DOHH2 (cell line): ENCODE results near the gene SSH2.

ENCODE experiments used
- H3F3A ChIP-seq: fragments of 200-600 bp; sonication (generic), shearing (Covaris generic); 2 replicates; pipeline ENCODE4 v1.6.0; 2016; ENCODE audit warnings: antibody characterized with exemption, mild to moderate bottlenecking; ENCODE audit not compliant: control insufficient read depth, insufficient read depth
- H3K27ac ChIP-seq: fragments of 200-600 bp; sonication (generic); 2 replicates; pipeline ENCODE4 v1.5.1; 2014; ENCODE audit warnings: low read depth, mild to moderate bottlenecking, low read length, moderate library complexity
- H3K27me3 ChIP-seq: fragments of 200-600 bp; sonication (generic); 2 replicates; pipeline ENCODE4 v1.6.1; 2014; ENCODE audit warnings: mild to moderate bottlenecking, low read length, mixed read lengths; ENCODE audit not compliant: control insufficient read depth
- H3K36me3 ChIP-seq: fragments of 200-600 bp; sonication (generic); 2 replicates; pipeline ENCODE4 v1.6.1; 2014; ENCODE audit warnings: mild to moderate bottlenecking, low read length, moderate library complexity, mixed read lengths; ENCODE audit not compliant: control insufficient read depth
- H3K4me1 ChIP-seq: fragments of 200-600 bp; sonication (generic); 2 replicates; pipeline ENCODE4 v1.6.1; 2014; ENCODE audit warnings: mild to moderate bottlenecking, low read length, mixed read lengths; ENCODE audit not compliant: control insufficient read depth
- H3K4me2 ChIP-seq: fragments of 200-600 bp; sonication (generic); 2 replicates; pipeline ENCODE4 v1.6.0; 2014; ENCODE audit warnings: mild to moderate bottlenecking, low read length, moderate library complexity
- H3K4me3 ChIP-seq: fragments of 200-600 bp; sonication (generic); 2 replicates; pipeline ENCODE4 v1.5.1; 2014; ENCODE audit warnings: mild to moderate bottlenecking, low read length, mixed read lengths
- H3K79me2 ChIP-seq: fragments of 200-600 bp; sonication (generic); 2 replicates; pipeline ENCODE4 v1.6.1; 2014; ENCODE audit warnings: mild to moderate bottlenecking, low read length, mixed read lengths; ENCODE audit not compliant: control insufficient read depth
- H3K9me2 ChIP-seq: fragments of 200-600 bp; sonication (generic); replicated peaks from 2 replicates; pipeline ENCODE4 v1.6.1; 2014; ENCODE audit warnings: mild to moderate bottlenecking, low read length, mixed read lengths; ENCODE audit not compliant: control insufficient read depth
- H3K9me3 ChIP-seq: fragments of 200-600 bp; sonication (generic); 2 replicates; pipeline ENCODE4 v1.6.1; 2014; ENCODE audit warnings: antibody characterized with exemption, low read length, mixed read lengths; ENCODE audit not compliant: control insufficient read depth, insufficient read depth
- H4K20me1 ChIP-seq: fragments of 200-600 bp; sonication (generic); 2 replicates; pipeline ENCODE4 v1.6.0; 2014; ENCODE audit warnings: low read depth, mild to moderate bottlenecking, antibody characterized with exemption, low read length, moderate library complexity; ENCODE audit not compliant: control insufficient read depth, insufficient read depth
- EZH2phosphoT487 ChIP-seq: fragments of 200-600 bp; sonication (generic); IDR thresholded peaks from 2 replicates; pipeline ENCODE4 v1.6.1; 2017; ENCODE audit warnings: borderline replicate concordance, mild to moderate bottlenecking, antibody characterized with exemption, low read length, moderate library complexity, mixed read lengths
- TF ChIP-seq, protein P1 (sequence below): fragments of 200-600 bp; sonication (generic); IDR thresholded peaks from one replicate; pipeline ENCODE4 v1.5.1; 2014; ENCODE audit warnings: antibody characterized with exemption, mild to moderate bottlenecking, low read depth, low read length; ENCODE audit not compliant: poor library complexity, severe bottlenecking

SSH2 gene

DNA sequence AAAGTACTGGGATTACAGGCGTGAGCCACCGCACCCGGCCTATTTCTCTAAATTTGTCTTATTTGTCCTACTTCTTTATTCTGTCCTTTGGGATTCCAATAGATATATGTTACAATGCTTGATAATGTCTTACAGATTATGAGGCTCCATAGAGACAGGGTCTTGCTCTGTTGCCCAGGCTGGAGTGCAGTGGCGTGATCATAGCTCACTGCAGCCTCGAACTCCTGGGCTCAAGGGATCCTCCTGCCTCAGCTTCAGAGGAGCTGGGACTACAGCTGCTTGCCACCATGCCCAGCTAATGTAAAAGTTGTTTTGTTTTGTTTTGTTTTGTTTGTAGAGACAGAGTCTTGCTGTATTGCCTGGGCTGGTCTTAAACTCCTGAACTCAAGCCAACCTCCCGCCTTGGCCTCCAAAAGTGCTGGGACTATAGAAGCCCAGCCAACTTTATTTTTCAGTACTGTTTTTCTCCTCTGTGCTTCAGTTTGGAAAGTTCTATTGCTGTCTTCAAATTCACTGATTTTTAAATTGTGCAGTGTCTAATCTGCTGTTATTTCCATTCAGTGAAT, 326.8 kb downstream of the SSH2 start:
- no peaks in the 10 kb centered on the region for H3K27me3 ChIP-seq
- no peak overlapping the region for H3K4me3 ChIP-seq
- peaks cover 21% of the 10 kb centered on the region for H3K4me1 ChIP-seq
- H3K4me2 ChIP-seq, result no peak overlapping the region; the same call in 1 of the 2 replicates
- H3K9me2 ChIP-seq, result no peaks in the 10 kb centered on the region
- TF ChIP-seq EZH2phosphoT487, result no peak
- TF ChIP-seq, protein P1, sequence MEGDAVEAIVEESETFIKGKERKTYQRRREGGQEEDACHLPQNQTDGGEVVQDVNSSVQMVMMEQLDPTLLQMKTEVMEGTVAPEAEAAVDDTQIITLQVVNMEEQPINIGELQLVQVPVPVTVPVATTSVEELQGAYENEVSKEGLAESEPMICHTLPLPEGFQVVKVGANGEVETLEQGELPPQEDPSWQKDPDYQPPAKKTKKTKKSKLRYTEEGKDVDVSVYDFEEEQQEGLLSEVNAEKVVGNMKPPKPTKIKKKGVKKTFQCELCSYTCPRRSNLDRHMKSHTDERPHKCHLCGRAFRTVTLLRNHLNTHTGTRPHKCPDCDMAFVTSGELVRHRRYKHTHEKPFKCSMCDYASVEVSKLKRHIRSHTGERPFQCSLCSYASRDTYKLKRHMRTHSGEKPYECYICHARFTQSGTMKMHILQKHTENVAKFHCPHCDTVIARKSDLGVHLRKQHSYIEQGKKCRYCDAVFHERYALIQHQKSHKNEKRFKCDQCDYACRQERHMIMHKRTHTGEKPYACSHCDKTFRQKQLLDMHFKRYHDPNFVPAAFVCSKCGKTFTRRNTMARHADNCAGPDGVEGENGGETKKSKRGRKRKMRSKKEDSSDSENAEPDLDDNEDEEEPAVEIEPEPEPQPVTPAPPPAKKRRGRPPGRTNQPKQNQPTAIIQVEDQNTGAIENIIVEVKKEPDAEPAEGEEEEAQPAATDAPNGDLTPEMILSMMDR, result no peak
- H3F3A ChIP-seq, result no peaks in the 10 kb centered on the region
- H4K20me1 ChIP-seq, result no peaks in the 10 kb centered on the region
- H3K27ac ChIP-seq, result no peak overlapping the region
- peaks cover 31% of the 10 kb centered on the region for H3K79me2 ChIP-seq
- no peaks in the 10 kb centered on the region for H3K9me3 ChIP-seq
- no peaks in the 10 kb centered on the region for H3K36me3 ChIP-seq

DNA sequence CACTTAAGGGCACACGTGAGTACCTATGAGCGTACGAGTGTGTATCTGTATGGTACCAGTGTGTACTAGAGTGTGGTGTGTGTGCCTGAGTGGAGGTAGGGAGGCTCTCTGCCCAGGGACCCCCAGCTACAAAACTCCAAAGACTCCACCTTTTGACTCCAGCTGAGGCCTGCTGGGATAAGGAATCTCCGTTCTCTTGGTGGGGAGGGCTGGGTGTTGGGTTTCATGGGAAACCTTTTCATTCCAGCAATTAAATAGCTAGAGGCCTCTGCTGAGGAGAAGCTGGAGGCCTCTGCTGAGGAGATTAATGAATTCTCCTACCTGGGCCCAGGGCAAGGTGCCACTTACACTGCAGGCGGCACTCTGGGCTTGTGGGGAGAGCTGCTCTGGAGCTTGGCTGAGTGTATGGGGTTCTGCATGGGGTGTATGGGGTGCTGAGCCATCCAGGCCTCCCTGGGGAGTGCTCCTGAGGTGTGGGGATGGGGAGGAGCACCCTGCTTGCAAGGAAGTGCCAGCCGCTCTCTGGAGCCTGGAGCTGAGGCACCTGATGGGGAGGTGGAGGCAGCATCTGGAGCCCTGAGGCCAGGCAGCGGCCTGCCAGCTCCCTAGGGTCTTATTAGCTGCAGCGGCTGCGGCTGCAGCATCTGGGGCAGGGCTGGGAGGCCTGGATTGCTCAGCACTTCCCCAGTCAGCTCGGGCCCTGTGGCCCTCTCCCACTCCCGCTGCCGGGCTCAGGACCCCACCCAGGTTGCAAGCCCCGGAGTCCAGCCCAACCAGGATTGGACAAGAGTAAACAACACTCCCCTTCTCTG, 332.5 kb downstream of the SSH2 start:
- no peak for TF ChIP-seq EZH2phosphoT487
- TF ChIP-seq, protein P1, result no peak
- Histone ChIP-seq H3K79me2 (peaks cover 55% of the 10 kb centered on the region), H3K4me3 (no peak overlapping the region), H3K27me3 (no peaks in the 10 kb centered on the region), H3K27ac (no peak overlapping the region), H3K9me2 (no peaks in the 10 kb centered on the region), H4K20me1 (no peaks in the 10 kb centered on the region), H3K9me3 (no peaks in the 10 kb centered on the region), H3K4me2 (no peak overlapping the region), H3K4me1 (peaks cover 27% of the 10 kb centered on the region), H3F3A (no peaks in the 10 kb centered on the region), H3K36me3 (no peaks in the 10 kb centered on the region)

DNA sequence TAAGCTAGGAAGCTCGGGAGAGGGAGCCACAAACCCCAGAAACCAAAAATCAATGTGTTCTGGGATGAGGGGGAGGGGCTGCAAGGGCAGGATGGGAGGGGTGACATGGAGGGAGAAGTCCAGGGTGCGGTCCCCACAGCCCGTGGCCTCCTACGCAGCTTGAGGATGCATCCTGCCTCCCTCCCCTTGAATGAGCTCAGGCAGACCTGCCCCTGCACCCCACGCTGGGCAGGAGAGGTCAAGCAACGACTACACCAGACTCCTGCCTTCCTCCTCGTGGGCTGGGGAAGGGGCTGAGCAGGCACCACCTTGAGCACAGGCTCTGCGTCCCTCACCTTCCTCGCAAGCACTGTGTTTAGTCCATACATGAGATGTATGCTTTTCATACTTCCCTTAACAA, 333.2 kb downstream of the SSH2 start:
- H3K4me2 ChIP-seq, result no peak overlapping the region
- TF ChIP-seq EZH2phosphoT487, result no peak
- TF ChIP-seq, protein P1, result no peak
- peaks cover 35% of the 10 kb centered on the region for H3K4me1 ChIP-seq
- H3K9me3 ChIP-seq, result no peaks in the 10 kb centered on the region
- H3K79me2 ChIP-seq, result peaks cover 54% of the 10 kb centered on the region
- H3K9me2 ChIP-seq, result no peaks in the 10 kb centered on the region
- H4K20me1 ChIP-seq, result no peaks in the 10 kb centered on the region
- H3K27ac ChIP-seq, result no peak overlapping the region
- H3K4me3 ChIP-seq, result no peak overlapping the region
- H3K36me3 ChIP-seq, result no peaks in the 10 kb centered on the region
- H3K27me3 ChIP-seq, result no peaks in the 10 kb centered on the region
- peaks cover 6% of the 10 kb centered on the region for H3F3A ChIP-seq
